HepG2 (cell line): ENCODE data around the gene GLIS2. TPM values are rescaled to one million over a fixed set of nuclear protein-coding genes. Genes with fewer than 3 reads are reported as not detected.

Source experiments
- AGO2 ChIP-seq: fragments of 200-400 bp; formaldehyde crosslinking; optimal IDR thresholded peaks from 2 replicates; pipeline ENCODE3; 2017; ENCODE audit warnings: mild to moderate bottlenecking, low read depth, low read length, moderate library complexity
- AKAP8 ChIP-seq: sonication (generic); formaldehyde crosslinking; IDR thresholded peaks from 2 replicates; pipeline ENCODE4 v1.5.1; 2020; ENCODE audit warnings: mild to moderate bottlenecking, missing genetic modification reagents
- BCL3 ChIP-seq: sonication (generic); formaldehyde crosslinking; IDR thresholded peaks from 2 replicates; pipeline ENCODE4 v1.5.1; 2020; ENCODE audit warnings: mild to moderate bottlenecking, missing genetic modification reagents, moderate library complexity
- CBX1 ChIP-seq: IDR thresholded peaks from one replicate; pipeline ENCODE4 v1.6.1; 2016; ENCODE audit warnings: antibody characterized with exemption, low read depth
- FOXK1 ChIP-seq: sonication (generic); formaldehyde crosslinking; IDR thresholded peaks from 2 replicates; pipeline ENCODE4 v1.4.0; 2020; ENCODE audit warnings: low read depth, missing genetic modification reagents, borderline replicate concordance
- GATAD1 ChIP-seq: IDR thresholded peaks from 2 replicates; pipeline ENCODE4 v1.6.1; 2016; ENCODE audit warnings: missing genetic modification reagents, missing compliant biosample characterization
- HDAC1 ChIP-seq: sonication (generic); formaldehyde crosslinking; IDR thresholded peaks from 2 replicates; pipeline ENCODE4 v1.5.1; 2020; ENCODE audit warnings: mild to moderate bottlenecking, missing genetic modification reagents
- HOXA9 ChIP-seq: sonication (generic); formaldehyde crosslinking; IDR thresholded peaks from 2 replicates; pipeline ENCODE4 v1.8.1; 2022; ENCODE audit warnings: missing genetic modification reagents, mild to moderate bottlenecking, moderate library complexity, borderline replicate concordance
- KAT8 ChIP-seq: IDR thresholded peaks from 2 replicates; pipeline ENCODE4 v1.6.1; 2016; ENCODE audit warnings: missing genetic modification reagents, missing compliant biosample characterization
- NR2F1 ChIP-seq, 2 experiments: fragments of 450-650 bp in 1 of 2; formaldehyde crosslinking in 1 of 2; IDR thresholded peaks; 2 replicates each; pipeline versions ENCODE4 v1.5.0 to v1.6.1; 2016 to 2020; ENCODE audit warnings: mild to moderate bottlenecking in 1 of 2, missing compliant biosample characterization in 1 of 2, missing genetic modification reagents in 1 of 2, moderate library complexity in 1 of 2
- NR2F6 ChIP-seq, 2 experiments: IDR thresholded peaks; 2 replicates each; pipeline ENCODE4 v1.6.1; 2016; ENCODE audit warnings: antibody characterized with exemption in 1 of 2, mild to moderate bottlenecking in 1 of 2
- REPIN1 ChIP-seq: sonication (generic); formaldehyde crosslinking; IDR thresholded peaks from 2 replicates; pipeline ENCODE4 v1.8.0; 2022; ENCODE audit warnings: missing genetic modification reagents, low read depth, mild to moderate bottlenecking, borderline replicate concordance
- RXRA ChIP-seq: sonication (generic); formaldehyde crosslinking; IDR thresholded peaks from 2 replicates; pipeline ENCODE4 v1.5.1; 2020; ENCODE audit warnings: missing genetic modification reagents
- TGIF2 ChIP-seq: IDR thresholded peaks from 2 replicates; pipeline ENCODE4 v1.6.1; 2016; ENCODE audit warnings: control low read depth, missing compliant biosample characterization
- THAP7 ChIP-seq: sonication (generic); formaldehyde crosslinking; IDR thresholded peaks from 2 replicates; pipeline ENCODE4 v1.8.1; 2023; ENCODE audit warnings: mild to moderate bottlenecking, missing genetic modification reagents
- THAP8 ChIP-seq: sonication (generic); formaldehyde crosslinking; IDR thresholded peaks from 2 replicates; pipeline ENCODE4 v1.5.1; 2020; ENCODE audit warnings: missing genetic modification reagents, mild to moderate bottlenecking, borderline replicate concordance
- ZNF230 ChIP-seq: sonication (generic); formaldehyde crosslinking; IDR thresholded peaks from 2 replicates; pipeline ENCODE4 v1.4.0; 2020; ENCODE audit warnings: mild to moderate bottlenecking, missing genetic modification reagents
- ZNF260 ChIP-seq: sonication (generic); formaldehyde crosslinking; IDR thresholded peaks from 2 replicates; pipeline ENCODE4 v1.4.0; 2020; ENCODE audit warnings: missing genetic modification reagents, low read depth, mild to moderate bottlenecking, borderline replicate concordance
- ZNF510 ChIP-seq: sonication (generic); formaldehyde crosslinking; IDR thresholded peaks from 2 replicates; pipeline ENCODE4 v1.4.0; 2020; ENCODE audit warnings: low read depth, mild to moderate bottlenecking, missing genetic modification reagents
- ZNF564 ChIP-seq: sonication (generic); formaldehyde crosslinking; IDR thresholded peaks from 2 replicates; pipeline ENCODE4 v1.8.1; 2023; ENCODE audit warnings: mild to moderate bottlenecking, missing genetic modification reagents
- ZNF607 ChIP-seq: sonication (generic); formaldehyde crosslinking; IDR thresholded peaks from 2 replicates; pipeline ENCODE4 v1.5.1; 2020; ENCODE audit warnings: missing genetic modification reagents, mild to moderate bottlenecking, borderline replicate concordance
- ZNF687 ChIP-seq: sonication (generic); formaldehyde crosslinking; IDR thresholded peaks from 2 replicates; pipeline ENCODE4 v1.5.1; 2020; ENCODE audit warnings: mild to moderate bottlenecking, missing genetic modification reagents, moderate library complexity
- polyA plus RNA-seq, 8 experiments: library from polyadenylated mRNA; depleted of rRNA in 3 of 8; stranded (reverse) in 7 of 8; unstranded in 1 of 8; fragments of >200 nt; fragmentation: Illumina TruSeq in 4 of 8; extraction: Trizol in 4 of 8; gene quantifications; 2 replicates each; pipeline versions ENCODE4 v1.2.1 to v1.2.3, GENCODE V29; 2011 to 2016; ENCODE audit warnings: low read depth in 4 of 8, missing spikeins in 1 of 8, mixed read lengths in 1 of 8; ENCODE audit not compliant: insufficient read depth in 1 of 8
- total RNA-seq, 5 experiments: library from RNA; depleted of rRNA; stranded (reverse); fragments of >200 nt; fragmentation: Illumina TruSeq; extraction: Trizol; gene quantifications; 2 replicates each; pipeline ENCODE4 v1.2.3, GENCODE V29; 2016; ENCODE audit warnings: low read depth in 1 of 5

The GLIS2 gene
- total and polyA plus RNA-seq, 2 of the 13 experiments (the other 11 are each of a cell fraction or from before 2014, with no cell fraction given): 0.28 to 0.29 TPM

GRCh38 chr16:4372578-4373355 is 56.9 kb downstream of the GLIS2 start (continued):
- 0 out of 2 replicates have a peak, but pooled peaks have one; percentile 28 for TF ChIP-seq ZNF260 (CRISPR knock-in tag)
- peak; percentile 61; the same call in 1 of the 2 replicates for TF ChIP-seq TGIF2 (CRISPR knock-in tag)
- TF ChIP-seq NR2F1 (CRISPR knock-in tag; IDR thresholded peaks at IDR 0.05): peak in 1 of 2 experiments; percentile 37; a peak in 2 of 4 replicates
- peak; percentile 89; the same call in 1 of the 2 replicates for TF ChIP-seq REPIN1
- TF ChIP-seq HOXA9 (CRISPR knock-in tag): no peak
- TF ChIP-seq ZNF230: 0 out of 2 replicates have a peak, but pooled peaks have one; percentile 52
- peak; percentile 98 for TF ChIP-seq RXRA
- TF ChIP-seq KAT8 (CRISPR knock-in tag): peak; percentile 60; the same call in 1 of the 2 replicates
- peak; percentile 83 for TF ChIP-seq ZNF687 (CRISPR knock-in tag)
- TF ChIP-seq BCL3 (CRISPR knock-in tag): peak; percentile 53; the same call in 1 of the 2 replicates
- peak; percentile 37; the same call in 1 of the 2 replicates for TF ChIP-seq GATAD1 (CRISPR knock-in tag)
- peak; percentile 69; the same call in 1 of the 2 replicates for TF ChIP-seq FOXK1 (CRISPR knock-in tag)
- TF ChIP-seq CBX1: no peak
- TF ChIP-seq ZNF510: 0 out of 2 replicates have a peak, but pooled peaks have one; percentile 30
- peak; percentile 78 for TF ChIP-seq NR2F6 (IDR thresholded peaks at IDR 0.05)
- peak; percentile 35; the same call in 1 of the 2 replicates for TF ChIP-seq NR2F6 (CRISPR knock-in tag; IDR thresholded peaks at IDR 0.05)
- peak; percentile 79 for TF ChIP-seq HDAC1
- TF ChIP-seq THAP8 (CRISPR knock-in tag): no peak
- TF ChIP-seq AGO2: peak; percentile 40
- TF ChIP-seq AKAP8 (CRISPR knock-in tag): 0 out of 2 replicates have a peak, but pooled peaks have one; percentile 70
- TF ChIP-seq ZNF607 (CRISPR knock-in tag): peak; percentile 12; the same call in 1 of the 2 replicates
- TF ChIP-seq THAP7 (CRISPR knock-in tag): peak; percentile 72; the same call in 1 of the 2 replicates
- TF ChIP-seq ZNF564: 0 out of 2 replicates have a peak, but pooled peaks have one; percentile 54
